ENCODE measurements around the gene BLCAP. TPM values are rescaled to one million over a fixed set of nuclear protein-coding genes. Genes with fewer than 3 reads are reported as not detected.

Gene BLCAP
- total RNA-seq, 1 donor from 2014 or later: 97.2 TPM

GRCh38 chr20:37562695-37563480 is 35.2 kb upstream of the BLCAP start:
- Mint-ChIP-seq H3K4me3 (ENCODE audit: unreplicated experiment) (no peak overlapping the region), H3K4me1 (ENCODE audit: low read depth, unreplicated experiment) (peaks cover 18% of the 10 kb centered on the region), H3K27me3 (ENCODE audit: unreplicated experiment) (peaks cover 5% of the 10 kb centered on the region), H3K36me3 (ENCODE audit: unreplicated experiment) (no peaks in the 10 kb centered on the region), H3K27ac (ENCODE audit: unreplicated experiment) (no peak overlapping the region), H3K9me3 (ENCODE audit: unreplicated experiment) (peaks cover 5% of the 10 kb centered on the region)
- no peak for DNase-seq
- TF ChIP-seq, protein P1, sequence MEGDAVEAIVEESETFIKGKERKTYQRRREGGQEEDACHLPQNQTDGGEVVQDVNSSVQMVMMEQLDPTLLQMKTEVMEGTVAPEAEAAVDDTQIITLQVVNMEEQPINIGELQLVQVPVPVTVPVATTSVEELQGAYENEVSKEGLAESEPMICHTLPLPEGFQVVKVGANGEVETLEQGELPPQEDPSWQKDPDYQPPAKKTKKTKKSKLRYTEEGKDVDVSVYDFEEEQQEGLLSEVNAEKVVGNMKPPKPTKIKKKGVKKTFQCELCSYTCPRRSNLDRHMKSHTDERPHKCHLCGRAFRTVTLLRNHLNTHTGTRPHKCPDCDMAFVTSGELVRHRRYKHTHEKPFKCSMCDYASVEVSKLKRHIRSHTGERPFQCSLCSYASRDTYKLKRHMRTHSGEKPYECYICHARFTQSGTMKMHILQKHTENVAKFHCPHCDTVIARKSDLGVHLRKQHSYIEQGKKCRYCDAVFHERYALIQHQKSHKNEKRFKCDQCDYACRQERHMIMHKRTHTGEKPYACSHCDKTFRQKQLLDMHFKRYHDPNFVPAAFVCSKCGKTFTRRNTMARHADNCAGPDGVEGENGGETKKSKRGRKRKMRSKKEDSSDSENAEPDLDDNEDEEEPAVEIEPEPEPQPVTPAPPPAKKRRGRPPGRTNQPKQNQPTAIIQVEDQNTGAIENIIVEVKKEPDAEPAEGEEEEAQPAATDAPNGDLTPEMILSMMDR (IDR thresholded peaks at IDR 0.05; ENCODE audit: partially characterized antibody, unreplicated experiment): no peak

- Mint-ChIP-seq H3K27me3 (ENCODE audit: unreplicated experiment) (peaks cover 7% of the 10 kb centered on the region), H3K4me1 (ENCODE audit: low read depth, unreplicated experiment) (peaks cover 8% of the 10 kb centered on the region), H3K4me3 (ENCODE audit: unreplicated experiment) (no peak overlapping the region), H3K27ac (ENCODE audit: unreplicated experiment) (no peak overlapping the region), H3K9me3 (ENCODE audit: unreplicated experiment) (peaks cover 6% of the 10 kb centered on the region), H3K36me3 (ENCODE audit: unreplicated experiment) (peaks cover 4% of the 10 kb centered on the region)
- TF ChIP-seq, protein P1 (IDR thresholded peaks at IDR 0.05; ENCODE audit: partially characterized antibody, unreplicated experiment): no peak
- DNase-seq: no peak
Observed at GRCh38 chr20:37560629-37561028, 33.0 kb upstream of the BLCAP start.

DNA sequence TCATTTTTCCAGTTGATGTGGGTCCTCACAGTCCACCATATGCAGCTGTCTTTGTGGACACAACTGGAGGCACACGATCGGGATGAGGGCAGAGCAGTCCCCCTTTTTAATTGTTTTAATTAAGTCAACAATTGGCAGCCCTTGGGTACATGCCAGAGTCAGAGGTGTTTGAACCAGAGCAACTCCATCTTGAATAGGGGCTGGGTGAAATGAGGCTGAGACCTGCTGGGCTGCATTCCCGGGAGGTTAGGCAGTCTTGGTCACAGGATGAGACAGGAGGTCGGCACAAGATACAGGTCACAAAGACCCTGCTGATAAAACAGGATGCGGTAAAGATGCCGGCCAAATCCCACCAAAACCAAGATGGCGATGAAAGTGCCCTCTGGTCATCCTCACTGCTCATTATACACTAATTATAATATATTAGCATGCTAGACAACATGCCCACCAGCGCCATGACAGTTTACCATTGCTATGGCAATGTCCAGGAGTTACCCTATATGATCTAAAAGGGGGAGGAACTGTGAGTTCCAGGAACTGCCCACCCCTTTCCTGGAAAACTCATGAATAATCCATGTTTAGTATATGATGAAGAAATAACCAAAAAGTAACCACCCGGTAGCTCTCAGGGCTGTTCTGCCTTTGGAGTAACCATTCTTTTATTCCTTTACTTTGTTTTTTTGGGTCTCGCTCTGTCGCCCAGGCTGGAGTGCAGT is 31.8 kb upstream of the BLCAP start:
- Mint-ChIP-seq H3K9me3 (ENCODE audit: unreplicated experiment) (peaks cover 5% of the 10 kb centered on the region), H3K27me3 (ENCODE audit: unreplicated experiment) (peaks cover 5% of the 10 kb centered on the region), H3K27ac (ENCODE audit: unreplicated experiment) (no peak overlapping the region), H3K4me3 (ENCODE audit: unreplicated experiment) (no peak overlapping the region), H3K36me3 (ENCODE audit: unreplicated experiment) (peaks cover 4% of the 10 kb centered on the region), H3K4me1 (ENCODE audit: low read depth, unreplicated experiment) (no peaks in the 10 kb centered on the region)
- DNase-seq: no peak
- TF ChIP-seq, protein P1 (IDR thresholded peaks at IDR 0.05; ENCODE audit: partially characterized antibody, unreplicated experiment): no peak

GRCh38 chr20:37558779-37559178 is 31.1 kb upstream of the BLCAP start:
- Mint-ChIP-seq H3K36me3 (ENCODE audit: unreplicated experiment) (peaks cover 4% of the 10 kb centered on the region), H3K4me3 (ENCODE audit: unreplicated experiment) (no peak overlapping the region), H3K27ac (ENCODE audit: unreplicated experiment) (no peak overlapping the region), H3K27me3 (ENCODE audit: unreplicated experiment) (peaks cover 5% of the 10 kb centered on the region), H3K9me3 (ENCODE audit: unreplicated experiment) (peaks cover 5% of the 10 kb centered on the region), H3K4me1 (ENCODE audit: low read depth, unreplicated experiment) (no peaks in the 10 kb centered on the region)
- TF ChIP-seq, protein P1 (IDR thresholded peaks at IDR 0.05; ENCODE audit: partially characterized antibody, unreplicated experiment): no peak
- DNase-seq: no peak

GRCh38 chr20:37558306-37558705 is 30.6 kb upstream of the BLCAP start:
- peaks cover 4% of the 10 kb centered on the region for H3K9me3 Mint-ChIP-seq (ENCODE audit: unreplicated experiment)
- DNase-seq: no peak
- H3K36me3 Mint-ChIP-seq (ENCODE audit: unreplicated experiment): peaks cover 4% of the 10 kb centered on the region
- TF ChIP-seq, protein P1 (IDR thresholded peaks at IDR 0.05; ENCODE audit: partially characterized antibody, unreplicated experiment): no peak
- H3K4me1 Mint-ChIP-seq (ENCODE audit: low read depth, unreplicated experiment): no peaks in the 10 kb centered on the region
- H3K4me3 Mint-ChIP-seq (ENCODE audit: unreplicated experiment): no peak overlapping the region
- no peak overlapping the region for H3K27ac Mint-ChIP-seq (ENCODE audit: unreplicated experiment)
- H3K27me3 Mint-ChIP-seq (ENCODE audit: unreplicated experiment): peaks cover 5% of the 10 kb centered on the region

Data from glutamatergic neuron (in vitro differentiated cells).